Subcutaneous adipose tissue (tissue), 4 donors: ENCODE data around the gene SEC16A. TPM values are rescaled to one million over a fixed set of nuclear protein-coding genes. Genes with fewer than 3 reads are reported as not detected.

Source experiments
- CTCF ChIP-seq: fragments of 450-650 bp; IDR thresholded peaks from one replicate; pipeline ENCODE4 v1.5.1; 2016; ENCODE audit warnings: low read depth, mild to moderate bottlenecking, control low read depth, antibody characterized with exemption, moderate library complexity
- total RNA-seq, 4 donors: library from RNA; depleted of rRNA; stranded (reverse); fragments of >200 nt; gene quantifications; one replicate each; pipeline ENCODE4 v1.1.0, GENCODE V29; 2016

SEC16A gene
- total RNA-seq, 4 donors from 2014 or later: 39.0 to 65.4 (median 52.9) TPM

DNA sequence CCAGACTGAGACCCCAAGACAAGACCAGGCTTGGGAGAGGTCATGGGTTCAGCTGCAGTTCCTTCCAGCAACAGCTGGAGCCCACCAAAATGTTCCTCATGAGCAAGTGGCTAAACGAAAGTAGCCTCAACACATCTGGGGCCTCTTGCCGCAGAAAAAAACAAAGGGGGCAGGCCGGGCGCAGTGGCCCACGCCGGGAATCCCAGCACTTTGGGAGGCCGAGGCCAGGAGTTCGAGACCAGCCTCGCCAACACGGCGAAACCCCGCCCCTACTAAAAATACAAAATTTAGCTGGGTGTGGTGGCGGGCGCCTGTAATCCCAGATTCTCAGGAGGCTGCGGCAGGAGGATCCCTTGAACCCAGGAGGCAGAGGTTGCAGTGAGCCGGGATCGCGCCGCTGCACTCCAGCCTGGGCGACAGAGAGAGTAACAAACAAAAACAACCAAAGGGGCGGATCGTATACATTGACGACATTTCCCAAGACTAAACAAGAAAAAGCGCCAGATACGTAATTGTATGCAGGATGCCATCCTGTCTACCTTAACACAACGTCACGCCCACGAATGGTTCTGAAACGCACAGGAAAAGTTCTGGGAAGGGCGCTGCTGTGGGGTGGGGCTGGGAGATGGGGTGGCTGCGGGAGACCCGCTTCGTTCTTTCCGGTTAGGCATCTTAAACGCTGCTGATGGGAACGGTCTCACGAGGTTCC, 44.8 kb downstream of the SEC16A start:
- TF ChIP-seq CTCF: no peak

DNA sequence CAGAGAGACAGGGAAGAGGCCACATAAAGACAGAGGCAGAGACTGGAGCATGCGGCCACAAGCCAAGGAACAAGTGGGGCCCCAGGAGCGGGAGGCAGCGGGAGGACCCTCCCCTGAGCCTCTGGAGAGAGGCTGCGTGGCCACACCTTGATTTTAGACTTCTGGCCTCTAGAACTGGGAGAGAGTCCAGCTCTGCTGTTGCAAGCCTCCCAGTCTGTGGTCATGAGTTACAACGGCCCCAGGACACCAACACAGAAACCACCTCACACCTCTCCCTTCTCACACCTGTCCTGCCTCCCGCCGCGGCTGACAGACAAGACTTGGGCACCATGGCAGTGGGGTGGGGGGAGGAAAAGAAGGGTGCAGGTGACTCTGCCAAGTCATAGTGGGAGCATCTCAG, 45.4 kb downstream of the SEC16A start:
- TF ChIP-seq CTCF: no peak

DNA sequence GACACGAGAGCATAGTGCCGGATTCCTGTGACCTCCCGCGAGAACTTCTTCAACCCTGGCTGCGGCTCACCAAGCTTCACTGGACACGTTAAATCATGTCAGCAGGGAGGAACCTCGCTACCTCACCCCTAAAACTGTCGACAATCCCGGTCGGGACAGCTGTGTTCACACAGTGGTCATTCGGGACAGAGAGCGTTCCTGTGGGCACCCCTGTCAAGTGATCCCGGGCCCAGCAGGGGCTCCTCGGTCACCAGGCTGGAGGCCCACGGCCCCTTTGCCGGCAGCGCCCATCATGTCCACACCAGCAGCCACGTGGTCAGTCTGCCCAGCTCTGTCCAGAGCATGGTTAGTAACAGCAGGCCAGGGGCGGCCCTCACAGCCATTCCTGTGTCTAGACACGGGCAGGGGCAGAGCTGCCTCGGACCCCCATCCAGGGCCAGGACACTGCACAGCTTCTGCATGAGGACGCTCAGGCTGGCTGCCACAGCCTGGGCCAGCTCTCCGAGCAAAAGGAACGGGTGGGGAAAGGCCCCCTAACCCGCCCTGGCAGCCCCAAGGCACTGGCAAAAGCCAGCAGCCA, 46.7 kb downstream of the SEC16A start:
- TF ChIP-seq CTCF: no peak

DNA sequence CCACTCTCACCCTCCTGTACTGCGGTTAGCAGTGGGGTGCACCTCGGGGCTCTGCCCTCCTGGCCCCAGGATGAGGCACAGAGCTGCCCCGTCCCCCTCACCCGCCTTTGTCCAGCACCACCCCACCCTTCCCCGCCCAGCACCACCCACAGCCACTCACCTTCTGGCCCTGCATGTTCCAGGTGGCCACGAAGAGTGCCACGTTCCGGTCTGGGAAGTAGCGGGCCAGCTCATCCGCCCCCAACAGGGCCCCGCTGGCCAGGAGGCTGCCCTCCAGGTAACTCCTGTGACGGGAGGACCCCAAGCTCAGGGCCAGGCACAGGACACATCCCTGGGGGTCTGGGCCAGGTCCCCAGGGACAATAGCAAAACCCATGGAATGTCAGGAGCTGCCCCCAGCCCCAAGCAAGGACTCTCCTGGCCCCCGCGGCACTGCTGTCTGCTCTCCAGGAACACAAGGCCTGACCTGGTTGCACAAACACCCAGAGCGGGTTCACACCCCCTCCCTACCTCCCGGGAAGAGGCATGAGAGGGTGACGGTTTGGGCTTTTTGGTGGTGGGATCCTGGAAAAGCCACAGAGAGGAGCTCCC, 48.2 kb downstream of the SEC16A start:
- TF ChIP-seq CTCF: no peak

DNA sequence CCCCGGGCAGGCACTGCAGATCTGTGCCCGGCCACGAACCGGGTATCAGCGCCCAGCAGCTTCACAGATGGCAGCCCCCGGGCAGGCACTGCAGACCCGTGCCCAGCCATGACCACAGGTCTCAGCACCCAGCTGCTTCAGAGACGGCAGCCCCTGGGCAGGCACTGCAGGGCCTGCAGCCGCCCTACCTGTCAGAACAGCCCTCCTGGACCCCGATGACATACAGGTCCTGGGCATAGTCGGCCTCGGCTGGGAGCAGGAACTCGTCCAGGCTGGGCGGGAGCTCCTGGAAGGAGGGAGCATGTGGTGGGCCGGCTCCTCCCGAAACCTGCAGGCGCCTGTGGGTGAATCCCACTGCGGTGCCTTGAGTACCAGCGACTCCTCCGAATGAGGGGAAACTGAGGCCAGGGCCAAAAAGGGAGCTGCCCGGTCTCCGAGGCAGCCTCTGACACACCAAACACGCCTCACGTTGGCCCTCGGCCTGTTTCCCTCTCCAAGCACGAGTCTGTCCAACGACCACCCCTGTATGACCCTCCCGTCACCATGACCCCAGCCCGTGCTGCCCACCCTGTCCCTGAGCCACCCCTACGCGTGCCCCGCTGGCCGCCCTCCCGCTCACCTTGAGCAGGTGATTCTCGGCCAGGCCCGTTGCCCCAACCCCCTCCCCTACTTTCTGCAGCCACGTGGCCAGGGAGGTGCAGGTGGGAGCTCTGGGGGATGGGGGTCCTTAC, 48.8 kb downstream of the SEC16A start:
- TF ChIP-seq CTCF: no peak

DNA sequence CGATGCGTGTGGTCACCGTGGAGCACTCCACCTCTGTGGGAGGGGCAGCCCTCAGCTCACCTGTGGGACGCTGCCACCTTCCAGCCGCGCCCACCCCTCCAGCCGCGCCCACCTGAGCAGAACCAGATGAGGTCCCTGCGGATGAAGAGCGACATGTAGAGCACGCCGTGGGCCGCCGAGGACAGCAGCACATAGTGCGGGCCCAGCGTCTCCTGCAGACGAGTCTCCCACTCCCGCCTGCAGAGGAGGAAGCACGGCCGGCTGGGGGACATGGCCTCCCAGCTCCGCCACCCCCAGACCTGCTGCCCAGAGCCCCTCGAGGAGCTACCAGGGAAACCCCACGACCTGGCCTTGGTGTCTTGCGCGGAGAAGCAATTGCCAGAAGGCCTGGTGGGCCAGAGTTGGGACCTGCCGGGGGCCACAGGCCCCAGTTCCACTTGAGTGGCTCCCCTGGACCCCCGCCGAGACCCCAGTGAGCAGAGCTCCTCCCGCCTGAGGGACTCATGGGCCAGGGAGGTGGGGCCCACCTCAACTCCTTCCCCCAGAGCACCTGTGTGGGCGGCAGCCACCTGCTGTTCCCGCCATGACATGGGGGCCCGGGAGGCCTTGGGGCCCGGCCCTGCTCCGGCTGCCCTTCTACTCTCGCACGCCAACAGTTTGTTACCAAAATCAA, 49.7 kb downstream of the SEC16A start:
- TF ChIP-seq CTCF: no peak
